ENCODE data around the gene KLHL1.

Gene KLHL1

GRCh38 chr13:70016116-70016515 lies 92.1 kb downstream of the KLHL1 start:
- no peak for DNase-seq (ENCODE audit: low read depth)

GRCh38 chr13:70014337-70014736 lies 93.9 kb downstream of the KLHL1 start:
- no peak for DNase-seq (ENCODE audit: low read depth)

GRCh38 chr13:69999875-70000274 lies 108.4 kb downstream of the KLHL1 start:
- DNase-seq (ENCODE audit: low read depth), result no peak

GRCh38 chr13:69997061-69997460 lies 111.2 kb downstream of the KLHL1 start:
- no peak for DNase-seq (ENCODE audit: low read depth)

GRCh38 chr13:69980799-69981198 lies 127.5 kb downstream of the KLHL1 start:
- DNase-seq (ENCODE audit: low read depth), result no peak

- no peak for DNase-seq (ENCODE audit: low read depth)
Measured at GRCh38 chr13:69975496-69975895, 132.8 kb downstream of the KLHL1 start.

- DNase-seq (ENCODE audit: low read depth), result no peak
Measured at GRCh38 chr13:69970520-69970919, 137.7 kb downstream of the KLHL1 start.

- DNase-seq (ENCODE audit: low read depth), result no peak
Measured at GRCh38 chr13:69959046-69959445, 149.2 kb downstream of the KLHL1 start.

- no peak for DNase-seq (ENCODE audit: low read depth)
Measured at GRCh38 chr13:69956839-69957238, 151.4 kb downstream of the KLHL1 start.

- no peak for DNase-seq (ENCODE audit: low read depth)
Measured at GRCh38 chr13:69956349-69956748, 151.9 kb downstream of the KLHL1 start.

- DNase-seq (ENCODE audit: low read depth), result no peak
Measured at GRCh38 chr13:69955271-69955670, 153.0 kb downstream of the KLHL1 start.

GRCh38 chr13:69951412-69951811 lies 156.8 kb downstream of the KLHL1 start:
- DNase-seq (ENCODE audit: low read depth), result no peak

GRCh38 chr13:69950160-69950559 lies 158.1 kb downstream of the KLHL1 start:
- no peak for DNase-seq (ENCODE audit: low read depth)

GRCh38 chr13:69948016-69948415 lies 160.2 kb downstream of the KLHL1 start:
- DNase-seq (ENCODE audit: low read depth), result no peak

- no peak for DNase-seq (ENCODE audit: low read depth)
Measured at GRCh38 chr13:69947582-69947981, 160.7 kb downstream of the KLHL1 start.

GRCh38 chr13:69946511-69946910 lies 161.7 kb downstream of the KLHL1 start:
- no peak for DNase-seq (ENCODE audit: low read depth)

- no peak for DNase-seq (ENCODE audit: low read depth)
Measured at GRCh38 chr13:69935043-69935442, 173.2 kb downstream of the KLHL1 start.

- DNase-seq (ENCODE audit: low read depth), result no peak
Measured at GRCh38 chr13:69928262-69928661, 180.0 kb downstream of the KLHL1 start.

GRCh38 chr13:69921156-69921555 lies 187.1 kb downstream of the KLHL1 start:
- DNase-seq (ENCODE audit: low read depth), result no peak

- no peak for DNase-seq (ENCODE audit: low read depth)
Measured at GRCh38 chr13:69912630-69913029, 195.6 kb downstream of the KLHL1 start.

- DNase-seq (ENCODE audit: low read depth), result no peak
Measured at GRCh38 chr13:69910800-69911199, 197.5 kb downstream of the KLHL1 start.

- no peak for DNase-seq (ENCODE audit: low read depth)
Measured at GRCh38 chr13:69904784-69905183, 203.5 kb downstream of the KLHL1 start.

- no peak for DNase-seq (ENCODE audit: low read depth)
Measured at GRCh38 chr13:69903081-69903480, 205.2 kb downstream of the KLHL1 start.

- DNase-seq (ENCODE audit: low read depth), result no peak
Measured at GRCh38 chr13:69882451-69882850, 225.8 kb downstream of the KLHL1 start.

- DNase-seq (ENCODE audit: low read depth), result no peak
Measured at GRCh38 chr13:69879936-69880335, 228.3 kb downstream of the KLHL1 start.
